Stimulated activated CD4-positive, alpha-beta T cell treated with anti-CD3 and anti-CD28 coated beads, Interleukin-1b, Interleukin-23, amount 100 ng/mL, for 4 hours (primary cell): ENCODE measurements around the gene PF4V1.

Experiments used
- DNase-seq, 2 donors: peaks; one replicate each; pipeline ENCODE4 v3.0.0-alpha.2; 2020; ENCODE audit warnings: low read depth in 2 of 2

PF4V1 gene

DNA sequence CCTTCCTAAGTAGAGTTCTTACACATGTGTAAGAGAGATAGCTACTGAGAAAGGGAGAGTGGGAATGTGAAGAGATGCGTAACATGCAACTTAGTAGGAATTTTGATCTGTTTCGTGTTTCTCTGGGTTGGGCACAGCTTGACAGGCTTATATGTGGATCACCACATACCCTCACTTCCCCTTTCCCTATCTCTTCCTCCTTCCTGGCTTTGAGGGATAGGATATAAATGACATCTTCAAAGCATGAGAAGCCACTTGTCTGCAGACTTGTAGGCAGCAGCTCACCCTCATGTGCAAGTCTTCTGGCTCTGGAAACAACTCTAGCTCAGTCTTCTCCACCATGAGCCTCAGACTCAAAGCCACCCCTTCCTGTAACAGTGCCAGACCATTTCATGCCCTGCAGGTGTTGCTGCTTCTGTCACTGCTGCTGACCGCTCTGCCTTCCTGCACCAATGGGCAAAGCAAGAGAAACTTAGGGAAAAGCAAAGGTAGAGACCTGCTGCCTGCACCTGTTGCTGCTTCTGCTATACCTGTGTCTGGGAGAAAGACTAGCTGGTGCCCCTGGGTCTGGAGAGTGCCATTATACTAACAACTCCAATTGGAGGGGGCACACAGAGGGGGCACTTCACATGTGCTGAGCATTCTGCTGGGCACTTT, 5.4 kb upstream of the PF4V1 start:
- DNase-seq: no peak

DNA sequence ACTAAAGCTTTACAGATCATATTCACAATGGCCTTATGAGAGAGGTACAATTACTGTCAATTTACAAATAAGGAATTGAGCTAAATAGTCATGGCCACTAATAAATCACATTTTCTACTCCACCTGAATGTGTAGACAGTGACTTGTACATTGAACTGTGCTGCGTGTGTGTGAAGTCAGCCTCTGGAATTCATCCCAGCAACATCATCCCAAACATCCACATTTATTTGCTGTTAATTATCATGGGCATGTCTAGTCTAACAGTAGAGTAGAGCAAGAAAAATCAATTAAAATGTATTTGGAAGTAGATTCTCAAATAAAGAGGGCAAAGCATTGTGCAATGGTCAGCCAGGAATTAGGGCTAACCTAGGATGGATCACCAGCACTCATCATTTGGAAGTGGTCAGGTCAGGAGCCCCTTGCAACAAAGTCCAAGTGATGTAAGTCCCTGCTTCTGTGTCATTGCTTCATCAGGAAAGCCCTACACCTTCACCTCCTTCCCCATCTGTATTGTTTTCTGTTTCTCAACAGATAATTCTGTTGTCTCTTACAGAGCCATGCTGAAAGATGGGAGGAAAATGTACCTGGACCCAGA, 4.8 kb upstream of the PF4V1 start:
- no peak for DNase-seq

DNA sequence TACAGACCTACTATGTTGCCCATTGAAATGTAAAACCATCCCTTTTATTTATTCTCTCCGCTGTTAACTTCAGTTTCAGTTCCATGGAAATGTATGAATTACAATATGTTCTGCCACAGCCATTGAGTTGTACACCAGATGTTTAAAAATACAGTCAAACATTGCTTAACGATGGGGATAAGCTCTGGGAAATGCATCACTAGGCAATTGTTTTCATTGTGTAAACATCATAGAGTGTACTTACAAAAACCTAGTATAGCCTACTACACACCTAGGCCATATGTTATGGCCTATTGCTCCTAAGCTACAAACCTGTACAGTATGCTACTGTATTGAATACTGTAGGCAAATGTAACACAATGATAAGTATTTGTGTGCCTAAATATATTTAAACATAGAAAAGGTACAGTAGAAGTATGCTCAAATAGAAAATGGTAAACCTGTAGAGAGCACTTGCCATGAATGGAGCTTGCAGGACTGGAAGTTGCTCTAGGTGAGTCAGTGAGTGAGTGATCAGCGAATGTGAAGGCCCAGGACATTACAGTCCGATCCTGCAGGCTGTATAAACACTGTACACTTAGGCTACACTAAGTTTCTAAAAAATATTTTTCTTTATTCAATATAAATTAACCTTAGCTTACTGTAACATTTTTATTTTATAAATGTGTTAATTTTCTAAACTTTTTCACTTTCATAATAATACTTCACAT, 2.7 kb upstream of the PF4V1 start:
- DNase-seq: no peak

DNA sequence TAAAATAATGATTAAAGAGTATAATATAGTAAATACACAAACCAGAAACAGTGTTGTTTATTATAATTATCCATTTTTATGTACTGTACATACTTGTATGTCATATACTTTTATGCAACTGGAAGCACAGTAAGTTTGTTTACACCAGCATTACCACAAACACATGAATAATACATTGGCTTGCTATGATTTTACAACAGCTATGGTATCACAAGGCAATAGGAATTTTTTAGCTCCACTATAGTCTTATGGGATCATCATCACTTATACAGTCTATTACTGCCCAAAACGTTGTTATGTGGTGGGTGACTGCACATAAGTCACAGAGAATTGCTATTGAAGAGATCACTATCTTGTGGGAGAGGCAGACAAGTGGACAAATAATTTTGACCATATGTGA, 1.8 kb upstream of the PF4V1 start:
- no peak for DNase-seq

DNA sequence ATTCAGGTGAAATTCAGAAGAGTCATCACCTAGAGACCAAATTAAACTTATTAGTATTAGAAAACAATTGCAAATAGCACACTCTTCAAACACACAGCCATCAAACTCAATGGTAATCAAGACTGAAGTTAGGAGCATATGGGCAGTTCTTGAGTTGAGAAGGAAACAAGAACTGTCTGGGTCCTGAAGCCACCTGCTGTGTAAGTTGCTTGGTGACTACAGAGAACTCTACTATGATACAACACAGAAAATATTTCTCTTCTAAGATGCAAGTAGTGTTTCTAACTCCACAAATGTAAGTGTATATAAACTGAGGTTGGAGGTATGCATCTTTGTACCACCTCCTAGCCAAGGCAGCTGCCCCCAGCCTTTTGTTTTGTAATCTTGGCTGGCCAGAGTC, 325 bp upstream of the PF4V1 start:
- no peak for DNase-seq

DNA sequence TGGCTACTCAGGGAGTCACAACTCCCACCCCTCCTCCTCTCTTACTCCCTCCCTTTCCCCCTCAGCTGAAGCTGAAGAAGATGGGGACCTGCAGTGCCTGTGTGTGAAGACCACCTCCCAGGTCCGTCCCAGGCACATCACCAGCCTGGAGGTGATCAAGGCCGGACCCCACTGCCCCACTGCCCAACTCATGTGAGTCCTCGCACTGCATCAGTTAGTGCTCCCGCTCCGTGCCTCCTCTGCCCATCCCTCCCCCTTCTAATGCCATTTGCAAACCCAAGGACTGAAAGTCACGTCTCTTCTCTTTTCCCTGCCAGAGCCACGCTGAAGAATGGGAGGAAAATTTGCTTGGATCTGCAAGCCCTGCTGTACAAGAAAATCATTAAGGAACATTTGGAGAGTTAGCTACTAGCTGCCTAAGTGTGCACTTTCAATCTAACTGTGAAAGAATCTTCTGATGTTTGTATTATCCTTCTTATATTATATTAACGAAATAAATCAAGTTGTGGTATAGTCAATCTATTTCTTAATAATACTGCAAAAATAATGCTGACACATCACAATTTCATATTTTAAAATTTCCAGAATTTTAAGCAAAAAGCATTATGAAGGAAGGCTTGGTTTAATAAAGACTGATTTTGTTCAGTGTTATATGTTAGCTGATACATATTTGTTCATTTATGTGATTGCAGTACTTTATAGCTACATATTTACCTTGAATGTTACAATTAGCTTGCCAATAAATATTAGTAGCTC, 800 bp downstream of the PF4V1 start:
- DNase-seq: no peak

DNA sequence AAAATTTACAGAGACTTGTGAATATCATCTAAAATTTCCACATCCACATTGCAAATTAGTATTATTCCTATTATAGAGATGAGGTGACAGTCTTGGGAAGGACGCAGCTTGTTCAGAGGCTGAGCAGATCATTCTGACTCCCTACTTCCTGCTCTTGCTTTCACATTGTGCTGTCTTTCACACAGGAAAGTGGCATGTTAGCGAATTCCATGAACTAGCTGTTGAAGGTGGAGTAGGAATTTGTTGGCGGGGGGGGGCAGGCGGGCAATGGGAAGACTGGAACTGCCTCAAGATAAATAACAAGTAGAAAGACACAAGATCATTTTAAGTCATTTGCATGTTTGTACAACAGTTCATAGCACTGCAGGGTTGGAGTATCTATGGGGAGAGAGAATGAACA, 2.3 kb downstream of the PF4V1 start:
- no peak for DNase-seq

DNA sequence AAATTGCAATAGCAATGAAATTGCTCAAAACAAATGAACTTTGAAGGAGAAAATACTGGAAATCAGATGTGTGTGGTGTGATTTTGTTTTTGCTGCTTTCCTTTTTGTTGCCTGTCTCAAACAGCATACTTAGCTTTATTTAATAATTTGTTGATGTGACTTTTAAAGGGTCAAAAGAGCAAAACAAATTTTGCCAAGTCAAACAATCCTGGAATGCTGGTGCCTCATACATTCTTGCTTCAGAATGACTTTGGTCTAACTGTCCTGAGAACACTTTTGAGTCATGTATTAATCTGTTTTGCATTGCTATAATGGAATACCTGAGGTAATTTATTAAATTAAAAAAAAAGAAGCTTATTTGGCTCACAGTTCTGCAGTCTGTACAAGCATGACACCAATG, 3.4 kb downstream of the PF4V1 start:
- no peak for DNase-seq

DNA sequence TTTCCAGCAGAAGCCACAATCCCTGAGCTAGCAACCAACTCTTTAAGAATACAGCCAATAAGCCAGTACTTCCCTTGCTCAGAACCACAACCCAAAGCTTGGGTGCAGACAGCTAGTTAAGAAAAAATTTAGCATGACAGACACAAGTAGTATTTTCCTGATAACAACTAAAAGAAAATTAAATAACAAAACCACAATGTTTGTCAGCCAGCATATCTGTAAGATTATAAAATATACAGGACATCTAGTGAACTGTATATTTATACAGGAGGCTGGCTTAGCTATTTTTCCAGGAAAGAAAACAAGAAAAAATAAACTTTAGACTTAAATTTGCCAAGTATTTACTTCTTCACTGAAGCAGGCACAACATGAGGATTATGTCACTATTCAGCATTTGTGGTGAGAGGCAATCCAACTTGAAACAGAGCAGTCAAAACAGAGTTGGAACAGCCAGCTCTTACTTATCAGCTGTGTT, 6.6 kb downstream of the PF4V1 start:
- no peak for DNase-seq

DNA sequence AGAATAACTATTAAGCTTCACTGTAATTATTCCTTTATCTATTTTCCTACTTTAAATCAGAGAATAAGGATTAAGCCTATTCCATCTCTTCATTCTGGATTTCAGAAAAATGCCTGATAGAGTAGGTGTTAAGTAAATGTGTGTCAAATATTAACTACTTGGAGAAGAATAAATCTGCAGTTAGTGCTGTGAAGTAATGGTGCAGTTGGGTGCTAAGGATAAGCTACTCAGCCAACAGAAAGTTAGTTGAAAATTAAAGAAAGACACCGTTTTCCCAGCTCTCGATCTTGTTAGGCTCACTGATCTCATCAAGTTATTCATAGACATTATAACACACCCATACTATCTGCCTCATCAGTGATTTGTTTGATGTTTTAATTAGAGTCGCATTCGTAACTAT, 7.1 kb downstream of the PF4V1 start:
- DNase-seq: no peak

DNA sequence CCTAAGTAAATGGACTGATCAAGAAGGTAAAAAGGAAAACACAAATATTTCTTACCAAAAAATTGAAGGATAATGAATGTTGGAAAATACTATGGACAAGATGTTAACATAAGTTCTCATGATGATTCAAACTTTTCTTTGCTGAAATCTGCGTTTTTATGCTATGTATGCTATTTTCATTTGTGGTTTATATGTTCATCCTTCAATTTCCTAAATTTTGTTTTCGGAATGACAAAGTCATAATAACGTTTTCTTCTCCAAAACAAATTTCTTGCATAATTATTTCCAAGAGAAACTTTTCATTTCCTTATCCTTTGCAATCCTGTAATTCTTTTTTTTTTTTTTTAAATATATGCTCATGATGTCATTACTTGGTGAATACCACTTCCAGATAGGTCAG, 7.8 kb downstream of the PF4V1 start:
- DNase-seq: no peak

DNA sequence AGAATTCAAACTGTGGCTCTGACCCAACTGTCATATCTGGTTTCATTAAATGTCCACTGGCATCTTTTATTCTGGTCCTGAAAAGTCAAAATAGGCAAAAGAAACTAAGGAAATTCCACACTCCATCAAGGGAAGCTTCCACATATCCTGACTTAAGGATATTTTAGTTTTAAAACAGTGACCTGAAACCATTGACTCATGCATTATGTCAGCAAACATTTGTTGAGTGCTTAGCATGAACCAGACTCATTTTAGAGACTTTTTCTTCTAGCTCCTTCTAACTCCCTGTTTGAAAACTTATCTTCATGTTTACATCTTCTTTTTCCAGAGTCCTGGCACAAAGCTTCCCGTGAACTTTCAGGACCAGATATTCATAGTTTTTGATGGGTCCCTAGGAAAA, 9.2 kb downstream of the PF4V1 start:
- no peak for DNase-seq

DNA sequence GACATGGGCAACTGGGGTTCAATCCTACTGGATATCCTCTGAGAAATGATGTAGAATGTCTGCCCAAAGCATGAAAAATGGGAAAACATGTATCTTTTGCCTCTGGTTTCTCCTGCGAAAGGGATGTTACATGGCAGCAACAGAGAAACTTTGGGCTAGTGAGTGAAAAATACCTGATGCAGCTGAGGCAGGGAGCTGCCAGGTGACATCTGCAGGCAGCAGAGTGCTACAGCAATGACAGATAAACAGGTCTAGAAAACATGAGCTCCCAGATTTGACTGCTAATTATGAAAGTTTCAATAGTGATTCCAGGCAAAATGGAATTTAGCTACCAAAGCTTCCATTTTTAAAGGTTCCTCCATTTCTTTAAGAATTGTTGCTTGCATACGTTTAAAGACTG, 11.3 kb downstream of the PF4V1 start:
- DNase-seq: no peak

DNA sequence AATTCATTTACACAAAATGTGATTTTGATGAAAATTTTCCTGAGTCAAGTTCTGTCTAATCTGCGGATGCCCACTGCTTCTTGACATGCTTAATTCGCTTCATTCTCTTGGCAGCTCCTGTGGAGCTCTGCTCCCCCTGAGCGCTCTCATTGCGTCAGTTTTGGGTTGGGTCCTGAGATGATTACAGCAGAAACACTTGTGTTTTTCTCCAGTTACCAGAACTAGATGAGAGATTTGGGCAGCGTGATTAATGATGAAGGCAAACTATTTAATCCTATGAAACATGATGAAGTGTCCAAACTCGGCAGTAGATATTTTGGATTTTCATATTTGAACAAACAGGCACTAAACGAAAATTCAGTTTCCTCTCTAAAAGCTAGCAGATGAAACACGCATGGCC, 11.9 kb downstream of the PF4V1 start:
- DNase-seq: no peak

DNA sequence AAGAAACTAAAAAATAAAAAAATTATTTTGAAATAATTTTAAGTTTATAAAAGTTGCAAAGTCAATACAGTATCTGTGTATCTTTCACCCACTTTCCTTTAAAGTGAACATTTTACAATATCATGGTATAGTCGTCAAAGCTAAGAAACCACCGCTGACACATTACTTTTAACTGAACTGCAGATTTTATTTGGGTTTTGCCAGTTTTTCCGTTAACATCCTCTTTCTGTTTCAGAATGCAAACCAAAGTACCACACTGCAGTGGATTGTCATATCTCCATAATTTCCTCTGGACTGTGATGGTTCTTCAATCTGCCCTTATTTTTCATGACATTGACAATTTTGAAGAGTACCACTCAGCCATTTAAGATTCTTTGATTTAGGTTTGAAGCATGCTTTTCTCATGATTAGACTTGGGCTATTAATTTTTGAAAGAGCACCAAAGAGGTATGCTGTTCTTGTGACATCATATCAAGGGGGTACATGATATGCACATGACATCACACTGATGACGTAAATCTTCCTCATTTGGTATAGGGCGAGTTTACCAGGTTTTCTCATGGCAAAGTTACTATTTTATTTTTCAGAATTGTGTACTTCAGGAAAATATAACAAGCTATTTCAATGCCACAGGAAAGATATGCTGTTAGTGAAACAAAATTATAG, 12.5 kb downstream of the PF4V1 start:
- no peak for DNase-seq

DNA sequence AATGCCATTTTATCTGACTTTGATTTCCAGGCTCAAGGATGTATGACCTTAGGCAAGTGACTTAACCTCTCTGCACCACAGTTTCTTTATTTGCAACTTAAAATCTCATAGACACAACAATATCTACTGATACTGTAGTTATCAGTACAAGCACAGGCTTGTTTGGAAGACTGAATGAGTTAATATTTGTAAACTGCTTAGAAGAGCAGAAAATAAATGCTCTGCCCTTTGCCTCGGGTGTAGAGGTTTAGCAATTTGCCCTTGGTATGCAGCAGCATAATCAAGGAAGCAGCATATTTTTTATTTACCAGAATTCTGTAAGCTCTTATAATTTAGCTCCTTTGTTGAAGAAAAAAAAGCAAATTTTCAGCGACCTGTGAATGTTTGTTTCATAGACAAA, 13.2 kb downstream of the PF4V1 start:
- DNase-seq: no peak

DNA sequence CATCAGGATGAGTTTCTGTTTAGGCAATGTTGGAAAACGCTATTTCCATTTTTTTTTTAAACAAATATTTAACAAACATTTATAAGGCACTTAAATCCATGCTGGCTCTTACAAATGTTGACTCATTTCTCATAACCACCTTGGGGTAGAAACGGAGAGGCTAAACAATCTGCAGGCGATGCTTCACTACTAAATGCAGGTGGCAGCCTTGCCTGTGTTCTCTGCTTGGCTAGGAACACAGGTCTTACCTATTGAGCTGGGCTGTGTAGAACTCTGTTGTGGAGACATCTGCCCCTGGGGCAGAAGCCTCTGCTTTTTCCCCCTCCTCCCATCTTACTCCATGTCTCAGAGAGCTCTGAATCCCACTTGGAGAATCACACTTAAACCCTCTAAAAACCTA, 14.7 kb downstream of the PF4V1 start:
- no peak for DNase-seq

DNA sequence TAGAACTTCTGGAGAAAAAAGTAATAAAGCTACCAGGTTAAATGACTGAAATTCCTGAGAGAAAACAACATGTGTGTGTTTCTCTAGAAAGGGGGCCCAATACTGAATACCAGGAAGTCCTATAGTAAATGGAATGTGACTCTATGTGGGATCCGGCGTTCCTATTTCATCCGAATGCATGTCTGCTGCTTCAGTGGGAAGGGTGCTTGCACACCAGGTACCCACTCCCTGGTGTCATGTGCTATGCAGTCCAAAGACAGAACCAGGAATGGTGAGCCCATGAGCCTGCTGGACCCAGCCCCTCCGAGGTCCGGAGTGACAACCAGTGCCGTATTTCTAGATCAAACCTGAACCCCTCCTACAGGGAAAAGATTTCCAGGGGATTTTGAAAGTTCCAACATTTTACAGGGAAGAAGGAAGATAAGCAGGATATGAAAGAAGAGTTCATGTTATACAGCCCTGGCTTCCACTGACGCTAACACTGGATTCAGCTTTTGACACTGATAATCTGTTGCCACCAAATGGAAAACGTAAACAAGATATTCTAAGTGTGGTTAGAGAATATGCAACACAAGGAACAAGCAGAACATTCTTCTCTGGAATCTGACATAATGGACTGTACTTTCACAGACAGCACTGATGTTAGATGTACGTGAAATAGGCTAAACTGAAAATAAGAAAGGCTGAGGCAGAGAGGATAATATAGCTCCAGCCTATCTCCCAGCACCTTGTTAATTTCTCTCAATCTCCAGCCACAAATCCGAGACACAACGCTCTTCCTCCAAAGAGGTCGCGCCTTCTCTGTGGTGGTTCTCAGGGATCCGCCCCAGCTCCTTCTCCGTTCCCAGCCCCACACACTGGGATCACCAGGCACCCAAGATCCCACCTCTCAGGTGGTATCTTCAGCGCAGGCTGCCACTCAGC, 15.4 kb downstream of the PF4V1 start:
- DNase-seq: no peak

DNA sequence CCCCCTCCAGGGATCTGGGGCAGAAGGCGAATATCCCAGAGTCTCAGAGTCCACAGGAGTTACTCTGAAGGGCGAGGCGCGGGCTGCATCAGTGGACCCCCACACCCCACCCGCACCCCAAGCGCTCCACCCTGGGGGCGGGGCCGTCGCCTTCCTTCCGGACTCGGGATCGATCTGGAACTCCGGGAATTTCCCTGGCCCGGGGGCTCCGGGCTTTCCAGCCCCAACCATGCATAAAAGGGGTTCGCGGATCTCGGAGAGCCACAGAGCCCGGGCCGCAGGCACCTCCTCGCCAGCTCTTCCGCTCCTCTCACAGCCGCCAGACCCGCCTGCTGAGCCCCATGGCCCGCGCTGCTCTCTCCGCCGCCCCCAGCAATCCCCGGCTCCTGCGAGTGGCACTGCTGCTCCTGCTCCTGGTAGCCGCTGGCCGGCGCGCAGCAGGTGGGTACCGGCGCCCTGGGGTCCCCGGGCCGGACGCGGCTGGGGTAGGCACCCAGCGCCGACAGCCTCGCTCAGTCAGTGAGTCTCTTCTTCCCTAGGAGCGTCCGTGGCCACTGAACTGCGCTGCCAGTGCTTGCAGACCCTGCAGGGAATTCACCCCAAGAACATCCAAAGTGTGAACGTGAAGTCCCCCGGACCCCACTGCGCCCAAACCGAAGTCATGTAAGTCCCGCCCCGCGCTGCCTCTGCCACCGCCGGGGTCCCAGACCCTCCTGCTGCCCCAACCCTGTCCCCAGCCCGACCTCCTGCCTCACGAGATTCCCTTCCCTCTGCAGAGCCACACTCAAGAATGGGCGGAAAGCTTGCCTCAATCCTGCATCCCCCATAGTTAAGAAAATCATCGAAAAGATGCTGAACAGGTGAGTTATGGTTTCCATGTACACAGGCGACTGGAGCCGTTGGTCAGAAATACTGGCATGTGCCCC, 16.3 kb downstream of the PF4V1 start, which contains the start of gene CXCL1:
CXCL1 (plus strand) TSS at position 264 of the 926 bp plus-strand sequence; CDS start at position 342, 78 bp downstream.
- DNase-seq: no peak

DNA sequence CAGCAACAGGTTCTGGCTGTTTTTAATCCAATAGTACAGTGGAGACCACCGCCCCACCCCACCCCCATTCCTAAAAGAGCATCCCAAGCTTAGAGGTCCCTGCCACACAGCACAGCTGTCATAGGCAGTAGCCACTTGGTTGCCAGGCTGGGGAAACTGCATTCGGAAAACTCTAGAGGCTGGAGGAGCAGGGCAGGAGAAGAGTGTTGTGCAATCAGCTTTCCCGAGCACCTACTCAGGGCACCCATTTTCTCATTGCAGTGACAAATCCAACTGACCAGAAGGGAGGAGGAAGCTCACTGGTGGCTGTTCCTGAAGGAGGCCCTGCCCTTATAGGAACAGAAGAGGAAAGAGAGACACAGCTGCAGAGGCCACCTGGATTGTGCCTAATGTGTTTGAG, 17.2 kb downstream of the PF4V1 start:
- DNase-seq: no peak
